ENCODE data around the gene ZNF790.

The ZNF790 gene

GRCh38 chr19:36772311-36773222 is 65.6 kb downstream of the ZNF790 start, which contains the start of gene ZNF850:
TSS of gene ZNF850 (minus strand) at chr19:36772807. CDS start at chr19:36762606, 10,201 bp downstream.
- peak; percentile 86 to 90 for DNase-seq (ENCODE audit: low read depth in 2 of 2)

GRCh38 chr19:36771261-36772231 is 66.6 kb downstream of the ZNF790 start:
- no peak for DNase-seq (ENCODE audit: low read depth in 2 of 2)
